ENCODE results near the gene KRT73. TPM values are rescaled to one million over a fixed set of nuclear protein-coding genes. Genes with fewer than 3 reads are reported as not detected.

Gene KRT73
- total RNA-seq, 1 donor from 2014 or later: not detected

GRCh38 chr12:52622349-52622748 lies 4.0 kb upstream of the KRT73 start:
- TF ChIP-seq CTCF (conservative IDR thresholded peaks at IDR 0.05): no peak
- H3K9me3 Mint-ChIP-seq: no peaks in the 10 kb centered on the region
- no peaks in the 10 kb centered on the region for H3K36me3 Mint-ChIP-seq
- no peak overlapping the region for H3K27ac Mint-ChIP-seq
- peaks cover 22% of the 10 kb centered on the region for H3K27me3 Mint-ChIP-seq
- H3K4me3 Mint-ChIP-seq: no peak overlapping the region
- H3K4me1 Mint-ChIP-seq (ENCODE audit: unreplicated experiment): no peaks in the 10 kb centered on the region
- DNase-seq (ENCODE audit: extremely low spot score, unreplicated experiment): no peak

DNA sequence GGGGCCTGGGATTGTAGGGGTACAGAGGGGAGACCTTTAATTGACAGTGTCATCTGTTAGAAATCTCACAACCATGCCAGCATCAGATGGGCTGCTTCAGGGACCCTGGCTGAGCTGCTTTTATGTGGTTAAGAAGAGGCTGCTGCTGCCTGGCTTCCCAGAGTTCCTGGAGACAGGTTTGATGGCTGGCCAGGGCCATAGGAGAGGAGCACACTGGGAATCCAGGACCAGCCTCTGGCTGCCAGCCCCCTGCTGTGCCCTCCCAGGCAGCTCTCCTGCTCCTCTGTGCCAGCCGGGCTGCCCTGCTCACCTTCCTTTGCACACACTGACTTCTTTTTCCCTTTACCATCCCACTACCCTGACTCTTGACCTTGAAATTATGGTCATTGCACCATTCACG lies 507 bp upstream of the KRT73 start:
- no peak overlapping the region for H3K27ac Mint-ChIP-seq
- TF ChIP-seq CTCF (conservative IDR thresholded peaks at IDR 0.05): no peak
- no peaks in the 10 kb centered on the region for H3K4me1 Mint-ChIP-seq (ENCODE audit: unreplicated experiment)
- DNase-seq (ENCODE audit: extremely low spot score, unreplicated experiment): peak; percentile 56
- H3K36me3 Mint-ChIP-seq: no peaks in the 10 kb centered on the region
- H3K27me3 Mint-ChIP-seq: peaks cover 30% of the 10 kb centered on the region
- H3K9me3 Mint-ChIP-seq: no peaks in the 10 kb centered on the region
- H3K4me3 Mint-ChIP-seq: no peak overlapping the region

- H3K4me1 Mint-ChIP-seq (ENCODE audit: unreplicated experiment): no peaks in the 10 kb centered on the region
- no peak for TF ChIP-seq CTCF (conservative IDR thresholded peaks at IDR 0.05)
- H3K9me3 Mint-ChIP-seq: no peaks in the 10 kb centered on the region
- H3K36me3 Mint-ChIP-seq: no peaks in the 10 kb centered on the region
- no peak overlapping the region for H3K27ac Mint-ChIP-seq
- no peak for DNase-seq (ENCODE audit: extremely low spot score, unreplicated experiment)
- H3K4me3 Mint-ChIP-seq: no peak overlapping the region
- H3K27me3 Mint-ChIP-seq: peaks cover 34% of the 10 kb centered on the region
These were observed 965 bp downstream of the KRT73 start for GRCh38 chr12:52617403-52617785.

DNA sequence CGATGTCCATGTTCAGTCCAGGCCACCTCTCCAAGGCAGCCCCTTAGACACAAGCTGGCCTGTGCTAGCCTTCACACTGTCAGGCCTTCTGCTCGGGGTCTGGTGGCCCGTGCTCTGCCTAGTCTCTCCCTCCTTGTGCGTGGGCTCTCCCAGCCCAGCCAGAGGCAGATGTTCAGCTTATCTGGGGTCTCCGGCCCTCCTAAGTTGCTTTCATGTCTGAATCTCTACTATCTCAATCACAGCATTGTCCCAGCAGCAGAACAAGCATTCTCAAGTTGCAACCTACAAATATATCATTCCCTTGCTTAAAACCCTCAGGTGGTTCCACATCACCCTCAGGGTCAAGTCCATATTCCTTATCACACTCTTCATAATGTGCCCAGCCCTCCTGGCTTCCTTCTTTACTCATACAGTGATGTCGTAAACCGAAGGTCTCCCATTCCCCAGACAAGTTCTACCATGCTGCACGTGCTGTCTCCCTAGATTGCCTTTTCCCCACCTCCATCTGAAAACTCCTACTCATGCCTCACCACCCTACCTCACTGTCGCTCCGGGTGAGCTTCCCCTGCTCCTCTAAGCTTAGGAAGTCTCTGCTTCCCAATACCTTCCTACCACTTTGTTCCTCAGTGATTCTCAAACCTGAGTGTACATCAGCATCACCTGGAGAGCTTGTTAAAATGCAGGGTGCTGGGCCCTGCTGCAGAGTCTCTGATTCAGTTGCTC lies 1.5 kb downstream of the KRT73 start:
- Mint-ChIP-seq H3K27ac (no peak overlapping the region), H3K36me3 (no peaks in the 10 kb centered on the region), H3K9me3 (no peaks in the 10 kb centered on the region), H3K4me1 (ENCODE audit: unreplicated experiment) (no peaks in the 10 kb centered on the region), H3K27me3 (peaks cover 38% of the 10 kb centered on the region), H3K4me3 (no peak overlapping the region)
- no peak for TF ChIP-seq CTCF (conservative IDR thresholded peaks at IDR 0.05)
- DNase-seq (ENCODE audit: extremely low spot score, unreplicated experiment): no peak

GRCh38 chr12:52615912-52616311 lies 2.4 kb downstream of the KRT73 start:
- Mint-ChIP-seq H3K27ac (no peak overlapping the region), H3K4me3 (no peak overlapping the region), H3K36me3 (no peaks in the 10 kb centered on the region), H3K4me1 (ENCODE audit: unreplicated experiment) (no peaks in the 10 kb centered on the region), H3K9me3 (no peaks in the 10 kb centered on the region), H3K27me3 (peaks cover 40% of the 10 kb centered on the region)
- no peak for TF ChIP-seq CTCF (conservative IDR thresholded peaks at IDR 0.05)
- no peak for DNase-seq (ENCODE audit: extremely low spot score, unreplicated experiment)

All from type B pancreatic cell (in vitro differentiated cells).